Activated T-cell treated with anti-CD3 and anti-CD28 coated beads, Interleukin-2, amount 50 U/mL, for 24 hours (primary cell): ENCODE results near the gene KCNAB1.
"Not testable (repeated sequence)": the region's sequence is repeated elsewhere in the genome, so short reads cannot be mapped to it uniquely, and the experiment has no call there.

ENCODE experiments used
- DNase-seq: peaks from one replicate; pipeline ENCODE4 v3.0.0-alpha.2; 2020
- H3K27ac Mint-ChIP-seq: 2 replicates; pipeline ENCODE4 v1.8.0; 2020; ENCODE audit warnings: mild to moderate bottlenecking, mixed read lengths
- H3K27me3 Mint-ChIP-seq: 2 replicates; pipeline ENCODE4 v1.8.0; 2020; ENCODE audit warnings: mixed read lengths
- H3K36me3 Mint-ChIP-seq: 2 replicates; pipeline ENCODE4 v1.8.0; 2020; ENCODE audit warnings: low read depth, mixed read lengths
- H3K4me1 Mint-ChIP-seq: 2 replicates; pipeline ENCODE4 v1.8.0; 2020; ENCODE audit warnings: low read depth, mixed read lengths
- H3K4me3 Mint-ChIP-seq: 2 replicates; pipeline ENCODE4 v1.8.0; 2020; ENCODE audit warnings: mild to moderate bottlenecking, moderate library complexity, mixed read lengths
- H3K9me3 Mint-ChIP-seq: 2 replicates; pipeline ENCODE4 v1.8.0; 2020; ENCODE audit warnings: mixed read lengths

The KCNAB1 gene

GRCh38 chr3:156109989-156110388, 10.4 kb upstream of the KCNAB1 start:
- Mint-ChIP-seq H3K27ac (no peak overlapping the region), H3K36me3 (no peaks in the 10 kb centered on the region), H3K27me3 (peaks cover 17% of the 10 kb centered on the region), H3K9me3 (no peaks in the 10 kb centered on the region), H3K4me1 (no peaks in the 10 kb centered on the region), H3K4me3 (no peak overlapping the region)
- DNase-seq, result no peak

GRCh38 chr3:156126467-156126866, 6.1 kb downstream of the KCNAB1 start:
- H3K4me3 Mint-ChIP-seq, result no peak overlapping the region
- H3K27ac Mint-ChIP-seq, result no peak overlapping the region
- no peaks in the 10 kb centered on the region for H3K36me3 Mint-ChIP-seq

GRCh38 chr3:156131241-156131640, 10.9 kb downstream of the KCNAB1 start:
- Mint-ChIP-seq H3K27ac (no peak overlapping the region), H3K4me3 (no peak overlapping the region), H3K36me3 (no peaks in the 10 kb centered on the region), H3K27me3 (peaks cover 12% of the 10 kb centered on the region), H3K4me1 (peaks cover under 1% of the 10 kb centered on the region), H3K9me3 (no peaks in the 10 kb centered on the region)
- DNase-seq, result no peak

More at GRCh38 chr3:156126467-156126866, 6.1 kb downstream of the KCNAB1 start:
- Mint-ChIP-seq H3K9me3 (no peaks in the 10 kb centered on the region), H3K27me3 (no peaks in the 10 kb centered on the region), H3K4me1 (no peaks in the 10 kb centered on the region)
- DNase-seq, result no peak

- Mint-ChIP-seq H3K36me3 (no peaks in the 10 kb centered on the region), H3K4me1 (peaks cover 5% of the 10 kb centered on the region), H3K27ac (no peak overlapping the region), H3K27me3 (peaks cover 15% of the 10 kb centered on the region), H3K9me3 (no peaks in the 10 kb centered on the region), H3K4me3 (no peak overlapping the region)
- DNase-seq, result no peak
Observed at GRCh38 chr3:156131799-156132198, 11.4 kb downstream of the KCNAB1 start.

- DNase-seq, result no peak
- H3K36me3 Mint-ChIP-seq, result no peaks in the 10 kb centered on the region
- peaks cover 20% of the 10 kb centered on the region for H3K27me3 Mint-ChIP-seq
- H3K4me3 Mint-ChIP-seq, result no peak overlapping the region
- no peaks in the 10 kb centered on the region for H3K9me3 Mint-ChIP-seq
- H3K4me1 Mint-ChIP-seq, result peaks cover 5% of the 10 kb centered on the region
- H3K27ac Mint-ChIP-seq, result no peak overlapping the region
Observed at GRCh38 chr3:156132313-156132712, 11.9 kb downstream of the KCNAB1 start.

- peaks cover 5% of the 10 kb centered on the region for H3K4me1 Mint-ChIP-seq
- H3K9me3 Mint-ChIP-seq, result no peaks in the 10 kb centered on the region
- H3K4me3 Mint-ChIP-seq, result no peak overlapping the region
- no peak for DNase-seq
- H3K27ac Mint-ChIP-seq, result no peak overlapping the region
- peaks cover 24% of the 10 kb centered on the region for H3K27me3 Mint-ChIP-seq
- H3K36me3 Mint-ChIP-seq, result no peaks in the 10 kb centered on the region
Observed at GRCh38 chr3:156133076-156133475, 12.7 kb downstream of the KCNAB1 start.

- Mint-ChIP-seq H3K27me3 (peaks cover 38% of the 10 kb centered on the region), H3K4me1 (peaks cover 5% of the 10 kb centered on the region), H3K27ac (no peak overlapping the region), H3K4me3 (no peak overlapping the region), H3K36me3 (no peaks in the 10 kb centered on the region), H3K9me3 (no peaks in the 10 kb centered on the region)
- no peak for DNase-seq
Observed at GRCh38 chr3:156135921-156136638, 15.7 kb downstream of the KCNAB1 start.

GRCh38 chr3:156137397-156137796, 17.0 kb downstream of the KCNAB1 start:
- not testable (repeated sequence) for DNase-seq, H3K36me3 Mint-ChIP-seq, H3K9me3 Mint-ChIP-seq, H3K27ac Mint-ChIP-seq, H3K4me3 Mint-ChIP-seq, H3K4me1 Mint-ChIP-seq
- peaks cover 37% of the 10 kb centered on the region for H3K27me3 Mint-ChIP-seq

- Mint-ChIP-seq H3K27me3 (peaks cover 50% of the 10 kb centered on the region), H3K36me3 (no peaks in the 10 kb centered on the region), H3K4me3 (no peak overlapping the region), H3K9me3 (no peaks in the 10 kb centered on the region), H3K27ac (no peak overlapping the region), H3K4me1 (peaks cover 5% of the 10 kb centered on the region)
- no peak for DNase-seq
Observed at GRCh38 chr3:156140001-156140595, 19.7 kb downstream of the KCNAB1 start.

- H3K4me1 Mint-ChIP-seq, result no peaks in the 10 kb centered on the region
- DNase-seq, result no peak
- H3K27ac Mint-ChIP-seq, result no peak overlapping the region
- H3K36me3 Mint-ChIP-seq, result no peaks in the 10 kb centered on the region
- peaks cover 44% of the 10 kb centered on the region for H3K27me3 Mint-ChIP-seq
- no peaks in the 10 kb centered on the region for H3K9me3 Mint-ChIP-seq
- no peak overlapping the region for H3K4me3 Mint-ChIP-seq
Observed at GRCh38 chr3:156142702-156143101, 22.3 kb downstream of the KCNAB1 start.

GRCh38 chr3:156143136-156143535, 22.8 kb downstream of the KCNAB1 start:
- no peak overlapping the region for H3K4me3 Mint-ChIP-seq
- no peaks in the 10 kb centered on the region for H3K9me3 Mint-ChIP-seq
- peaks cover 40% of the 10 kb centered on the region for H3K27me3 Mint-ChIP-seq
- H3K36me3 Mint-ChIP-seq, result no peaks in the 10 kb centered on the region
- no peak overlapping the region for H3K27ac Mint-ChIP-seq
- no peaks in the 10 kb centered on the region for H3K4me1 Mint-ChIP-seq
- no peak for DNase-seq

- H3K36me3 Mint-ChIP-seq, result no peaks in the 10 kb centered on the region
- no peak overlapping the region for H3K27ac Mint-ChIP-seq
- no peaks in the 10 kb centered on the region for H3K9me3 Mint-ChIP-seq
- no peak overlapping the region for H3K4me3 Mint-ChIP-seq
- no peaks in the 10 kb centered on the region for H3K4me1 Mint-ChIP-seq
- H3K27me3 Mint-ChIP-seq, result peaks cover 32% of the 10 kb centered on the region
- no peak for DNase-seq
Observed at GRCh38 chr3:156144060-156144459, 23.7 kb downstream of the KCNAB1 start.

GRCh38 chr3:156145866-156146265, 25.5 kb downstream of the KCNAB1 start:
- H3K27me3 Mint-ChIP-seq, result peaks cover 26% of the 10 kb centered on the region
- H3K9me3 Mint-ChIP-seq, result no peaks in the 10 kb centered on the region
- no peak overlapping the region for H3K4me3 Mint-ChIP-seq
- no peaks in the 10 kb centered on the region for H3K36me3 Mint-ChIP-seq
- H3K27ac Mint-ChIP-seq, result no peak overlapping the region
- no peak for DNase-seq
- peaks cover 6% of the 10 kb centered on the region for H3K4me1 Mint-ChIP-seq

GRCh38 chr3:156148345-156148945, 28.1 kb downstream of the KCNAB1 start:
- H3K9me3 Mint-ChIP-seq, result no peaks in the 10 kb centered on the region
- peaks cover 6% of the 10 kb centered on the region for H3K4me1 Mint-ChIP-seq
- H3K27me3 Mint-ChIP-seq, result peaks cover 16% of the 10 kb centered on the region
- no peak overlapping the region for H3K4me3 Mint-ChIP-seq
- H3K36me3 Mint-ChIP-seq, result no peaks in the 10 kb centered on the region
- no peak for DNase-seq
- no peak overlapping the region for H3K27ac Mint-ChIP-seq

GRCh38 chr3:156148946-156149381, 28.6 kb downstream of the KCNAB1 start:
- Mint-ChIP-seq H3K9me3 (no peaks in the 10 kb centered on the region), H3K4me1 (peaks cover 6% of the 10 kb centered on the region), H3K27ac (no peak overlapping the region), H3K4me3 (no peak overlapping the region), H3K36me3 (no peaks in the 10 kb centered on the region), H3K27me3 (peaks cover 16% of the 10 kb centered on the region)
- DNase-seq, result no peak
